HG03521 (cell line): ENCODE data around the gene RFC1.
"Not testable (repeated sequence)": the region's sequence is repeated elsewhere in the genome, so short reads cannot be mapped to it uniquely, and the experiment has no call there.

Experiments used
- ATAC-seq: cut with Tn5 transposase; IDR thresholded peaks from one replicate; pipeline ENCODE4 v1.9.1; 2021; ENCODE audit warnings: mild to moderate bottlenecking, moderate library complexity; ENCODE audit not compliant: unreplicated experiment

RFC1 gene

GRCh38 chr4:39308611-39309010 is 57.6 kb downstream of the RFC1 start:
- ATAC-seq = no peak

GRCh38 chr4:39305912-39306677 is 60.1 kb downstream of the RFC1 start:
- ATAC-seq = no peak

- no peak for ATAC-seq
Measured at GRCh38 chr4:39304651-39305050, 61.5 kb downstream of the RFC1 start.

- ATAC-seq = no peak
Measured at GRCh38 chr4:39303871-39304270, 62.3 kb downstream of the RFC1 start.

- ATAC-seq = no peak
Measured at GRCh38 chr4:39302901-39303300, 63.3 kb downstream of the RFC1 start.

GRCh38 chr4:39295784-39296183 is 70.4 kb downstream of the RFC1 start:
- no peak for ATAC-seq

- not testable (repeated sequence) for ATAC-seq
Measured at GRCh38 chr4:39292433-39292832, 73.7 kb downstream of the RFC1 start.

GRCh38 chr4:39291686-39292085 is 74.5 kb downstream of the RFC1 start:
- ATAC-seq = no peak

- no peak for ATAC-seq
Measured at GRCh38 chr4:39287223-39287622, 78.9 kb downstream of the RFC1 start.

- ATAC-seq = no peak
Measured at GRCh38 chr4:39286263-39286662, 79.9 kb downstream of the RFC1 start.

- no peak for ATAC-seq
Measured at GRCh38 chr4:39285853-39286252, 80.3 kb downstream of the RFC1 start.

- ATAC-seq = no peak
Measured at GRCh38 chr4:39285111-39285795, 80.9 kb downstream of the RFC1 start.

GRCh38 chr4:39280770-39281169 is 85.4 kb downstream of the RFC1 start:
- no peak for ATAC-seq

GRCh38 chr4:39279416-39279815 is 86.7 kb downstream of the RFC1 start:
- ATAC-seq = no peak

- no peak for ATAC-seq
Measured at GRCh38 chr4:39278476-39278875, 87.7 kb downstream of the RFC1 start.

GRCh38 chr4:39277661-39278060 is 88.5 kb downstream of the RFC1 start:
- not testable (repeated sequence) for ATAC-seq

GRCh38 chr4:39274503-39274902 is 91.7 kb downstream of the RFC1 start:
- ATAC-seq = no peak

- ATAC-seq = no peak
Measured at GRCh38 chr4:39263895-39264294, 102.3 kb downstream of the RFC1 start.

GRCh38 chr4:39259571-39260330 is 106.4 kb downstream of the RFC1 start:
- no peak for ATAC-seq

GRCh38 chr4:39256436-39256835 is 109.7 kb downstream of the RFC1 start:
- no peak for ATAC-seq

- ATAC-seq = no peak
Measured at GRCh38 chr4:39255871-39256270, 110.3 kb downstream of the RFC1 start.

- no peak for ATAC-seq
Measured at GRCh38 chr4:39255266-39255665, 110.9 kb downstream of the RFC1 start.
